Activated CD8-positive, alpha-beta memory T cell treated with anti-CD3 and anti-CD28 coated beads for 36 hours (primary cell): ENCODE data around the gene CHD2. TPM values are rescaled to one million over a fixed set of nuclear protein-coding genes. Genes with fewer than 3 reads are reported as not detected.

ENCODE experiments used
- CTCF ChIA-PET: fragments of 350-600 bp; sonication (Branson Sonifier 250); formaldehyde crosslinking; loops from one replicate; lab custom pipeline; 2021; ENCODE audit warnings: antibody characterized with exemption; lab: Charles Lee
- POLR2A ChIA-PET: fragments of 350-600 bp; sonication (Branson Sonifier 250); formaldehyde crosslinking; loops from one replicate; lab custom pipeline; 2021; ENCODE audit warnings: antibody characterized with exemption; lab: Charles Lee
- total RNA-seq, 2 experiments: library from RNA; stranded (reverse); gene quantifications; one replicate each; pipeline ENCODE4 v1.2.3, GENCODE V29; 2021

CHD2 gene
- total RNA-seq, 2 experiments from 2014 or later: 90.6 to 92.3 TPM

DNA sequence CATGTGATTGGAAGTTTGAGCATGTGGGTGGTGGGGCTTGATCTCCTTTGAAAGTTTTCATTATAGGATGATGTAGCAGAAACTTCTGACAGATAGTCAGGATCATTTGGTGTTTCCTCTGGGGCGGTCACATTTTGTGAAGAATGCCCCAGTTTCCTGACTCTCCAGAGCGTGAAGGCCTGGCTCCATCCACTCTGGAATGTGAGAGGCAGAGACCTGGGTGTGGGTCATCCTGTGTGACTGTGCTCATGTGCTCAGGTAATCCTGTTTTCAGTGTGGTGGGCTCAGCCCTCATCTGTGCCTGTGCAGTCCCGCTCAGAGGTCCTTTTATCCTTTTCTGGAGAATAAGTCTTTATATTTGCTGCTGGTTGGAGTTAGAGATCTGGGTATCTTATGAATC, 107.9 kb downstream of the CHD2 start:
- ChIA-PET POLR2A (no interaction called here), CTCF (no interaction called here)

- CTCF ChIA-PET: interaction anchor here (1.4 kb wide), 1 partner anchor 28 kb away, joined by 7 read pairs; no protein-coding TSS in a partner anchor
- POLR2A ChIA-PET: no interaction called here
These were observed 112.7 kb downstream of the CHD2 start for GRCh38 chr15:93012786-93013185.

GRCh38 chr15:93017526-93017925, 117.4 kb downstream of the CHD2 start:
- ChIA-PET POLR2A (no interaction called here), CTCF (no interaction called here)

DNA sequence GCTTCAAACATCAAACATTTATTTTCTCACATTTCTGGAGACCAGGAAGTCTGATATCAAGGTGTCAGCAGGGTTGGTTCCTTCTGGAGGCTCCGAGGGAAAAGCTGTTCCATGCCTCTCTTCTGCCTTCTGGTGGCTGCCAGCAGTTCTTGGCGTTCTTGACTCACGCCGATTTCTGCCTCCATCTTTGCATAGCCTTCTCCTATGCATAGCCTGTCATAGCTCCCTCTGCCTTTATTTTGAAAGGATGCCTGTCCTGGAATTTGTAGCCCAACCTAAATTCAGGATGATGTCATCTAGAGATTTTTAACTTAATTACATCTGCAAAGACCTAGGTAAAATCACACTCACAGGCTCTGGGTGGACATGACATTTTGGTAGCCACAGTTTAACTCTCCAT, 118.5 kb downstream of the CHD2 start:
- ChIA-PET CTCF (interaction anchor here (0.9 kb wide), 1 partner anchor 223 kb away, joined by 3 read pairs; no protein-coding TSS in a partner anchor), POLR2A (no interaction called here)

DNA sequence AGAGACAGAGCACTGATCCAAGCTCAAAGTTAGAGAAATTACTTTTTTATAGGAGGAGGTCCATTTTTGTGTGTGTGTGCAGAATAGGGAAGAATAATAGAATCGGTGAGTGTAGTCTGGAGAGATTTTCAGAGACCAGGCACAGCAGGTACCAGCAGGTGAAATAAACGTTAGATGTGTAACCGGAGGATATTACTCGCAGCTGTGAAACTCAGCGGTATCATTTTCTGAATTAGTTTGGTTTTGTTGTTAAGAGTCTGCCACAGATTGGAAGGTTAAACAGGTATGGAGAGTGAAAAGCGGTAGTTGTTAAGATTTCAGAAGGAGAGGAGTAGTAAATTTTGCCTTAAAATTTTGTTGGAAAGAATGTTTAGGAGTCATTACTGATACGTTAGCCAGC, 119.0 kb downstream of the CHD2 start:
- ChIA-PET CTCF (interaction anchor here (0.9 kb wide), 1 partner anchor 223 kb away, joined by 3 read pairs; no protein-coding TSS in a partner anchor), POLR2A (no interaction called here)

GRCh38 chr15:93019971-93020370, 119.8 kb downstream of the CHD2 start:
- ChIA-PET POLR2A (interaction anchor here (1.1 kb wide), 1 partner anchor 9 kb away, joined by 3 read pairs; no protein-coding TSS in a partner anchor), CTCF (interaction anchor here (1.2 kb wide), 2 partner anchors 10 to 55 kb away, joined by 3 read pairs; no protein-coding TSS in a partner anchor)

DNA sequence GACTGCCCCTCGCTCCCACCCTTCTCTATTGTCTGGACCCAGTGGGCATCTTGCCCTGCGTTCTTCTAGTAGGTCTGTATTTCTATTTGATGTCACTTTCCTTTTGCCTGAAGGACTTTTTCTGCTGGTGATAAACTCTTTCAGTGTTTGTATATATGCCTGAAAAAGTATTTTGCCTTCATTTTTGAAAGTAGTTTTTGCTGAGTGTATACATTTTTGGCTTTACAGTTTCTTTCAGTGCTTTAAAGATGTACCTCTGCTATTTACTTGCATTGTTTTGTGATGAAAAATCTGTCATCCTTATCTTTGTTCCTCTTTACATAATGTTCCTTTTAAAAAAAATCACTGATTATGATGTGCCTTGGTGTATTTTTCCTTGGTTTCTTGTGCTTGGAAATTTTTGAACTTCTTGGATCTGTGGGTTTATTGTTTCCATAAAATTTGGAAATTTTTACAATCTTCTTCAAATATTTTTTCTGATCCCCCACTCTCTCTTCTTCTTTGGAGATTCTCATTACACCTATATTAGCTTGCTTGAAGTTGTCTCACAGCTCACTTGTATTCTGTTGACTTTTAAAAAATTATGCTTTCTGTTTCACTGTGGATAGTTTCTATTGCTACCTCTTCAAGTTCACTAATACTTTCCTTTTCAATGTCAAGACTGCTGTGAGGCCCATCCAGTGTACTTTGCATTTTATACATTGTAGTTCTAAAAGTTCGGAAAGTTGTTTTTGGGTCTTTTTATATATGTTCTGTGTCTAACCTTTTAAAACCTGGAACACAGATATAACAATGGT, 121.0 kb downstream of the CHD2 start:
- POLR2A ChIA-PET: interaction anchor here (1.1 kb wide), 1 partner anchor 8 kb away, joined by 3 read pairs; no protein-coding TSS in a partner anchor

GRCh38 chr15:93024293-93024692, 124.2 kb downstream of the CHD2 start:
- ChIA-PET CTCF (no interaction called here), POLR2A (no interaction called here)

More for the DNA sequence above, 121.0 kb downstream of the CHD2 start:
- CTCF ChIA-PET: interaction anchor here (0.8 to 1.2 kb wide), 3 partner anchors 9 to 57 kb away, joined by 3 read pairs; no protein-coding TSS in a partner anchor

GRCh38 chr15:93024716-93025624, 124.8 kb downstream of the CHD2 start:
- POLR2A ChIA-PET: no interaction called here
- CTCF ChIA-PET: interaction anchor here (0.6 kb wide), 1 partner anchor 22 kb away, joined by 3 read pairs; no protein-coding TSS in a partner anchor

GRCh38 chr15:93025625-93025982, 125.5 kb downstream of the CHD2 start:
- POLR2A ChIA-PET: no interaction called here
- CTCF ChIA-PET: interaction anchor here (0.6 to 0.8 kb wide), 2 partner anchors 10 to 23 kb away, joined by 3 read pairs; no protein-coding TSS in a partner anchor

GRCh38 chr15:93026380-93026817, 126.3 kb downstream of the CHD2 start:
- POLR2A ChIA-PET: no interaction called here
- CTCF ChIA-PET: interaction anchor here (0.8 kb wide), 1 partner anchor 9 kb away, joined by 3 read pairs; no protein-coding TSS in a partner anchor

GRCh38 chr15:93027413-93027812, 127.3 kb downstream of the CHD2 start:
- CTCF ChIA-PET: interaction anchor here (1.0 kb wide), 1 partner anchor 1093 kb away, joined by 4 read pairs; no protein-coding TSS in a partner anchor
- POLR2A ChIA-PET: no interaction called here

- POLR2A ChIA-PET: no interaction called here
These were observed 128.0 kb downstream of the CHD2 start for GRCh38 chr15:93028111-93028631.

GRCh38 chr15:93028632-93029213, 128.6 kb downstream of the CHD2 start:
- ChIA-PET CTCF (interaction anchor here (1.0 to 1.4 kb wide), 3 partner anchors 111 to 1091 kb away, joined by 3 to 6 read pairs (median 4); no protein-coding TSS in a partner anchor), POLR2A (interaction anchor here (1.0 kb wide), 1 partner anchor 8 kb away, joined by 3 read pairs; no protein-coding TSS in a partner anchor)

More at GRCh38 chr15:93028111-93028631, 128.0 kb downstream of the CHD2 start:
- CTCF ChIA-PET: interaction anchor here (1.0 to 1.4 kb wide), 2 partner anchors 231 to 1092 kb away, joined by 4 to 6 read pairs; no protein-coding TSS in a partner anchor

GRCh38 chr15:93029214-93029835, 129.2 kb downstream of the CHD2 start:
- POLR2A ChIA-PET: interaction anchor here (1.0 kb wide), 1 partner anchor 9 kb away, joined by 3 read pairs; no protein-coding TSS in a partner anchor

GRCh38 chr15:93029836-93030429, 129.8 kb downstream of the CHD2 start:
- POLR2A ChIA-PET: no interaction called here
- CTCF ChIA-PET: interaction anchor here (0.6 to 2.8 kb wide), 14 partner anchors 8 to 1090 kb away, joined by 3 to 13 read pairs (median 3); no protein-coding TSS in a partner anchor

More at GRCh38 chr15:93029214-93029835, 129.2 kb downstream of the CHD2 start:
- CTCF ChIA-PET: interaction anchor here (1.2 to 2.8 kb wide), 5 partner anchors 9 to 1090 kb away, joined by 3 to 13 read pairs (median 3); no protein-coding TSS in a partner anchor
